Mammary epithelial cell (primary cell): ENCODE data around the gene GGT5.

Experiments
- EZH2 ChIP-seq: IDR thresholded peaks from 2 replicates; pipeline ENCODE4 v1.6.1; 2012; ENCODE audit warnings: low read length, inconsistent platforms, borderline replicate concordance
- TF ChIP-seq, protein P1 (sequence below), 2 donors: IDR thresholded peaks in 1 of 2; conservative IDR thresholded peaks in 1 of 2; 2 replicates each; pipeline ENCODE4 v1.5.1; 2011 to 2012; ENCODE audit warnings: inconsistent platforms in 2 of 2, low read length in 2 of 2, mild to moderate bottlenecking in 2 of 2, control low read depth in 1 of 2, low read depth in 1 of 2; ENCODE audit not compliant: insufficient read depth in 1 of 2; ENCODE audit errors: extremely low read depth in 1 of 2

DNA sequence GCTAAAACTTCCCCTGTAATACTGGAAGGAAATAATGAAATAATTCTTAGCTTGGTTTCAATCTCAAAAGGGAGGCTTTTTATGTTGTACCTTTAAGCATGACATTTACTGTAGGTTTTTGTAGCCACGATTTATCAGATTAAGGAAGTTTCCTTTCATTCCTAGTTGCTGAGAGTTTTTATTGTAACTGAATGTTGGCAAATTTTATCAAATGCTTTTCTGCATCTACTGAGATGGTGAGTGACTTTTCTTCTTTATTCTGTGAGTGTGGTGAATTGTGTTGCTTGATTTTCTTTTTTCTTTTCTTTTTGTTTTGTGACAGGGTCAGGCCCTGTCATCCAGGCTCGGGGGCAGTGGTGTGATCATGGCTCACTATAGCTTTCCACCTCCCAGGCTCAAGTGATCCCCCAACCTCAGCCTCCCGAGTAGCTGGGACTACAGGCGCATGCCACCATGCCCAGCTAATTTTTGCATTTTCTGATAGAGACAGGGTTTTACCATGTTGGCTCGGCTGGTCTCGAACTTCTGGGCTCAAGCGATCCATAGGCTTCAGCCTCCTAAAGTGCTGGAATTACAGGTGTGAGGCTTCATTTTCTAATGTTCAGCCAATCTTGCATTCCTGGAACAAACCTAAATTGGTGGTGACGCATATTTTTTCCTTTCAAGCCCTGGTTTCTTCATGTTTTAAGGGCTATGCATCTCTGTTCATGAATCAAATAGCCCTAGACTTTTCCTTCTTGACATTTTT lies 37.4 kb downstream of the GGT5 start:
- TF ChIP-seq, protein P1, sequence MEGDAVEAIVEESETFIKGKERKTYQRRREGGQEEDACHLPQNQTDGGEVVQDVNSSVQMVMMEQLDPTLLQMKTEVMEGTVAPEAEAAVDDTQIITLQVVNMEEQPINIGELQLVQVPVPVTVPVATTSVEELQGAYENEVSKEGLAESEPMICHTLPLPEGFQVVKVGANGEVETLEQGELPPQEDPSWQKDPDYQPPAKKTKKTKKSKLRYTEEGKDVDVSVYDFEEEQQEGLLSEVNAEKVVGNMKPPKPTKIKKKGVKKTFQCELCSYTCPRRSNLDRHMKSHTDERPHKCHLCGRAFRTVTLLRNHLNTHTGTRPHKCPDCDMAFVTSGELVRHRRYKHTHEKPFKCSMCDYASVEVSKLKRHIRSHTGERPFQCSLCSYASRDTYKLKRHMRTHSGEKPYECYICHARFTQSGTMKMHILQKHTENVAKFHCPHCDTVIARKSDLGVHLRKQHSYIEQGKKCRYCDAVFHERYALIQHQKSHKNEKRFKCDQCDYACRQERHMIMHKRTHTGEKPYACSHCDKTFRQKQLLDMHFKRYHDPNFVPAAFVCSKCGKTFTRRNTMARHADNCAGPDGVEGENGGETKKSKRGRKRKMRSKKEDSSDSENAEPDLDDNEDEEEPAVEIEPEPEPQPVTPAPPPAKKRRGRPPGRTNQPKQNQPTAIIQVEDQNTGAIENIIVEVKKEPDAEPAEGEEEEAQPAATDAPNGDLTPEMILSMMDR (conservative IDR thresholded peaks at IDR 0.05 in 1 of 2, IDR thresholded peaks at IDR 0.05 in 1 of 2; ENCODE audit: extremely low read depth in 1 of 2, insufficient read depth in 1 of 2, low read depth in 1 of 2, low read length in 2 of 2): no peak
- TF ChIP-seq EZH2: no peak
